ENCODE data around the gene DENND1A.
"Not testable (repeated sequence)": the region's sequence is repeated elsewhere in the genome, so short reads cannot be mapped to it uniquely, and the experiment has no call there.

GRCh38 chr9:123903550-123903949 is 26.4 kb downstream of the DENND1A start:
- not testable (repeated sequence) for TF ChIP-seq CTCF, POLR2A (IDR thresholded peaks at IDR 0.05)

Measured in heart left ventricle (tissue), 13 donors.